Measurements from ENCODE around the gene HAND2.

HAND2 gene

DNA sequence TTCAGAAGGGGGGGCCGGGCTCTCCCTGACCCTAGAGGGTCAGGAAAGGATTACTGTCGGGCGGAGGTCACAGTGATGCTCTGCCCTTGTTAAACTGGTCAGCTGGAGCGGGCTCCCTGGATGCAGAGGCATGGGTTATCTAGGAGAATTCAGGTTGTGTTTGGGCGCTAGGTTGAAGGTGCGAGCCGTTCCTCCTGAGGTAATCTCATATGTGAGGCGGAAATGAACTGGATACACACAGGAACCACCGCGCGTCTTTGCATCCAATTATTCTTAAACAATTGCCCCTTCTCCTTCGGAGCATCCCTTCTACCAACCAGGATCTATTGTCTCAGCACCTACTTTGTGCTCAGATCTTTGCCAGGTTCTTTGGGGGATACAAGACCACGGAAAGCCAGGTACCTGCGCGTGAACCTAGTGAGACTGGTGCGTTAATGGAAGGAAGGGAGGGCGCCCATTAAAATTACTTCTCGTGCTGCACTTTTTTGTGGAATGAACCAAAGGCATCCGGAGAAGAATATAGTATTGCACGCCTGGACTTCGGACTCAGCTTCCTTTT, 28.4 kb downstream of the HAND2 start:
- DNase-seq (ENCODE audit: low spot score), result no peak

DNA sequence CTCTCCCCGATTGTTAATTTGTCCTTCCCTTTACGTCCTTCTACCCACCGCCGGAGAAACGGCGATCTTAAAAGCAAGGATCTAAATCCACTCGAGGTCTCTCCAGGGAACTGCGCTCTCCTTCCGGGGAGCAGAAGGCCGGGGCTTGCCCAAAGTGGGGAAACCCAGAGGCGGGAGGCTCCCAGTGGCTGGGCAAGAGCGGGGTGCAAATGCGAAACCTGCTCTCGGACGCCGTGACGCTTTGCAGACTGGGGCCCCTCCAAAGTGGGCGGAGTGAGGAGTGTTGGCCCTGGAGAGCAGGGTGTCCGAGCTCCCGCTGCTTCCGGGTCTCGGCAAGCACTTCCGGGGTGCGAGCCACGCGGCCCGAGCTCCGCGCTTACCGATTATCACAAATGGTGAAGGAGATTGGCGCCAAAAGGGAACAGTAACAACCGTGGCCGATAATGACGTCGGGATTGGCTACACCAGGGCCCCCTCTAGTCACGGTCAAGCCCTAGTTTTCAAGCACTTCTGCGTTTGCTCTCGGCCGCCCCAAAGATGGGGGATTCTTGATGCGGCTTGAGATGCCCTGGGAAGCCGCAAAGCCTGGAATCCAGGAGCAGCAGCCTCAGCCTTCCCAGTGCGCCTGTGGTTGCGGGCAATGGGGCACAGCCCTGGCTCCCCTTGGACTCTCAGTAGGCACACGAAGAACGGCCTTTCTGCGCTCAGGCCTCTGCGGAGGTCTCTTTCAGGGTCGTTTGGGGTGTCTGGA, 29.0 kb downstream of the HAND2 start:
- DNase-seq (ENCODE audit: low spot score), result no peak

DNA sequence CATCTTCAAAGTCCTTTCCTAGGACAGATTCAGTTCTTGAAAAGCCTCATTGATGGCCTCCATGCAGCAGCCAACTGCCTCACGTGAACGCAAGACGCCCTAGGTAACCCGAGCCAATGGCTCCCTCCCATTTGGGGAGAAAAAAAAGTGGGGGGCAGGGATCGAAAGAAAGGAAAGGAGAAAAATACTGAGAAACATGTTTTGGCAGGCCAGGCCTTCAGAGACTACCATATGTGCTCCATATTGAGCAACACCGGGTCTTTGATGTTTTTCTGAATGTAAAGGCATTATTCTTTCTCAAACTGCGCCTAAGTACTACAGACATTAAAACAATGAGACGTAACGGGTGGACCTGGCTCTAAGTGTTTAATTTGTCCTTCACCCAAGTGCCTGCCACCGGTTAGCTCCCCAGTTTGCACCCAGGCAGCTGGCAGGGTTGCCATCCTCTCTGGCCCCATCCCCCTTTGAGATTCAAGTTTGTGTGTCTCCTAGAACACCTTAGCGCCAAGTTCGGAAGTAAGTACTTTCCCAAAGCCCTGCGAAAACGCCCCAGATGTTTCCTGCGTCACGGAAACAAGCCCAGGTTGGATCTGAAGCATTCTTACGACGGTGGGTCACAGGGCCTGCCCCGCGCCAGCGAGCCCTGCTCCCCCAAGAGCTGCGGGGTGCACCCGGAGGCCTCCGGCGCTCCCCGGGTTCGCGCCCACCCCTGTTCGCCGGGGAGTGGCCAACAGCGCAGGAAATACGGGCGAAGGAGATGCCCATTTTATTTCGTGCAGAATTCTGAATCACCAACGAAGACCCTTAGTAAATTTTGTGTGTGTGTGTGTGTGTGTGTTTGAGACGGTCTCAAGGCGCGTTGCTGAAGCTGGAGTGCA, 30.1 kb downstream of the HAND2 start:
- no peak for DNase-seq (ENCODE audit: low spot score)

DNA sequence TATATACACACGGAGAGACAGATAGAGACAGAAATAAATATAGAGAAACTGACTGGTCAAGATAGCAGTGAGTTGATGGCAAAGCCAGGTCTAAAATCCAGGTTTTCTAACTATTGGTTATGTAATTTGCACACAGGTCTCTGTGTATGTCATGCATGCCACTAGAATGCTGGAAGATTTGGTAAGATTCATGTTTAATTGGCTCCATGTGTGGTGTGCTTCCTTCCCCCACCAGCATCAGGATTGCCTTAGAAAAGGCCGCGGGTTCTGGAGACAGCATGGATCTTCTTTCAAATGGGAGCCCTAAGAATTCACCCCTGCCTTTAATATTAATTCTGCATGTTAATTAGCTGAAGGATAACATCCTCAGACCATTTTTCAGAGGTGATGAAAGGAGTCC, 31.3 kb downstream of the HAND2 start:
- no peak for DNase-seq (ENCODE audit: low spot score)

DNA sequence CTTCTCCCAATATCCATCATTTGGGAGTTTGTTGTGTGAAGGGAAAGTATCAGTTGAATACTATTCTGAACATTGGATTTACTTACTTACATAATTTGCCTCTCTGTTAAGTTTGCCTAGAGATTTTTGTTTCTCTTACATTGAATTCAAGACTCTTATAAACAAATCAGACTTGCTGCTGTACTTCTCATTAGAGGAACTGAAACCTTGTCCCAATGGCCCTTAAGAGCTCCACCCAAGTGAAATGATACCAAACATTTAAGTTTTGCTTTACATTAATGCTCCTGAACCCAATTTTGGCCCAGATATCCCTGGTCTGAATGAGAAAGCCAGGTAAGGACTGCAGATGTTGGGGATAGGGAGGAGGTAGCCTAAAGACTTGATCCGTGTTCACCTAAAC, 32.0 kb downstream of the HAND2 start:
- no peak for DNase-seq (ENCODE audit: low spot score)

DNA sequence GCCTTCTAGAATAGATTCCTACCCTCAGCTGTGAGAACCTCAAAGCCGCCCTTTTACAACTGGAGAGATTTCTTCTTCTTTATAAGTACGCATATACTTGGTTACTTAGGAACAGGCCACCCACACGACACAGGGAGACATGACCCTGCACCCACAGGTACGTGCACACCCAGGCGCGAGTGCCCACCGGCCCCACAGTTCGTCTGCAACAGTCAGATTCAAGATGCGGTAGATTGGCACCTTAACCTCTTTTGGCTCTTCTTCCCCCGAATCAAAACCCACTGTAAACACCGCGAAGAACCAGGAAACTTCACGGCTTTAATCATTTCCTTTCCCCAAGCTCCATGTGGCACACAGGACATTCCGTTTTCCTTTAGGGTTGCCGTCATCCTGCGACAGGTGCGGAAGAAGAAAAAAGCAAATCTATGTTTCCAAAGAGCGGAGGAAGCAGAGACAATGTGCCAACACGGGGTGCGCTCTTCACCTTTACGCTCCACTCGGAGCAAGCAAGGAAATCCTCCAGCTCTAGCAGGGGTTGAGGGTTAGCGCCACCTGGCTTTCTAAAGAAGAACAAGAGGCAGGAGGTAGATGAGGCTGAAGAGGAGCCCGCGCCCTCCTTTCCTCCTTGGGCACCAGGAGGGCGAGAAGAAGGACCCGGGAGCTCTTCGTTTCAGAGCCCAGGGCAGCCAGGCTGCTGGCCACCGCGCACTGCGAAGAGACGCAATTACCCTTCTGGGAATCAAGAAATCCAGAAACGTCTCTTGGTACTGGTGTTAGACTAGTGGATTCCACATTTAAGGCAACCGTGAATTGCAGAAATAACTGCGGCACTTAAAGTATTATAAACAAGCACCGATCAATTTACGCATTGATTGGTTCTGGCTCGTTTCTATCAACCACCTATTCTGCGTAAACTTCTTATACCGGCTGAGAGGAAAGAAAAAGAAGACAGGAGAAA, 35.7 kb downstream of the HAND2 start:
- DNase-seq (ENCODE audit: low spot score), result peak; percentile 77

DNA sequence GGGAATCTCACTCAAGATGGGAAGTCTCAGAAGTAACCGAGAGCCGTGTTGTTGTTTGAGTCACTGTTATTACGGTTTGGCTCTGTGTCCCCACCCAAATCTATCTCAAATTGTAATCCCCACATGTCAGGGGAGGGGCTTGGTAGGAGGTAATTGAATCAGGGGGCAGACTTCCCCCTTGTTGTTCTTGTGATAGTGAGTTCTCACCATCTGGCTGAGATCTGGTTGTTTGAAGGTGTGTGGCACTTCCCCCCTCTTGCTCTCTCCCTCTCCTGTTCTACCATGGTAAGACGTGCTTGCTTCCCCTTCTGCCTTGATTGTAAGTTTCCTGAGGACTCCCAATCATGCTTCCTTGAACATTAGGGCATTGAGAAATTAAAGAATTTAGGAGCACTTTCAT, 37.0 kb downstream of the HAND2 start:
- no peak for DNase-seq (ENCODE audit: low spot score)

DNA sequence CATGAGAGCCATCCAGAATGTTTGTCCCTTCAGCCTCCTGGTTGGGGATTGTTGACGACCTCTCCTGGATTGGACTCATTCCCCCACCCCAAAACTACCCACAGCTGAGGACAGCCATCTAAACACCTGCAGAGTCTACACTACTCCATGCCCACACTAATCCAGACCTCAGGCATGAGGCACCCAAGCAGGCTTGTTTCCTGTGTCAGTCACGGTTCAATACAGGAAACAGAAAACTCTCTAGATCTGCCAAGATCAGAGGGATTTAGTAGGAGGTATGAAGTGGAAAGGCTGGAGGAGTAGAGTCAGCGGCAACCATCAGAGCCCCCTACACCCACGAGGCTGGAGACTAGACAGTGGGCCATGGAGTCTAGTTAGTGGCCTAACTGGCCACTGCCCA, 37.7 kb downstream of the HAND2 start:
- no peak for DNase-seq (ENCODE audit: low spot score)

DNA sequence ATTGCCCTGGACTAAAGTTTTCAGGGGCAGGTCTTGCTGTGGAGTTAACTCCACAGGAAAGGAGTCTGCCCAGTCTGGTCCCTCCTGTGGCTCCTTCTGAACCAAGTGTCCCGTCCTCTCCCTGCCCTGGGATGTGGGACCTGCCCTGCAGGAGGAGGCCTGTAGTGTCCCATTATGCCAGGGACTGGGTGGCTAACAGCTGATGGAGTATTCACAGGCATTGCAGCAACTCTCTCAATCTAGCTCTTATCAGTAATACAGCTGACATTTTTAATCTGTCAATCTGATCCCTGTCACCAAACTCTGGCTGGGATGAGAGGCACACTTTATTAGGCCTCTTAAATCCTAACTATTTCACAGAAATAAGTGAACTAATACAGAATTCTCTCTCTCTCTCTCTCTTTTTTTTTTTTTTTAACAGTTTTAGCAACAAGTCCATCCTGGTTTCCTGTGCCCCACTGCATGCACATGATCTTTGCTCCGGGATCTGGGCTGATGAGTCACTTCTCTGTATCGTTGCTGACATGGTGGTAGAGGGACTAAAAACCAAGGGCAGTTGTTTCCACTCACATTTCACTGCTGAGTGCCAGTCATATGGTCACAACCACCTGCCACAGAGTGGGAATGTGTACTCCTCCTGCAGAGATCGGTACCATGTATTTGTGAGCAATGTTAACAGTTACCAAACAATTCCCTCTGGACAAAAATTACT, 39.1 kb downstream of the HAND2 start:
- DNase-seq (ENCODE audit: low spot score), result no peak

DNA sequence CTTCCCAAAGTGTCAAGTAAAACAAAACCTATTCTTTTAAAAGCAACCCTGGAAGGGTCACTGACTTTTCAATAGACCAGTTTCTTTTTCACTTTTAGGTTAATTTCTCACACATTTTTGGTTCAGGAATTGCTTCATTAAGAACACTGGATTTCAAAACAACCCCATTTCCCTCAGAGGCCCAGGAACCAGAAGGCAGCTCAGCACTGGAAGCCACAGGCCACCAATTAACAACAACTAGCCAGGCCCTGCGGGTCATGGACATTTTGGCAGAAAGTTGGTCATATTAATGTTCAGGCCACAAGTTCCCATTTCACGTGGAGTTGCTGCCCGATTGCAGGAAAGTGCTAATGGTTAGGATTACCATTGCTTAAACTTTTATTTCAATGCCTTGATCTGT, 39.8 kb downstream of the HAND2 start:
- DNase-seq (ENCODE audit: low spot score), result no peak

DNA sequence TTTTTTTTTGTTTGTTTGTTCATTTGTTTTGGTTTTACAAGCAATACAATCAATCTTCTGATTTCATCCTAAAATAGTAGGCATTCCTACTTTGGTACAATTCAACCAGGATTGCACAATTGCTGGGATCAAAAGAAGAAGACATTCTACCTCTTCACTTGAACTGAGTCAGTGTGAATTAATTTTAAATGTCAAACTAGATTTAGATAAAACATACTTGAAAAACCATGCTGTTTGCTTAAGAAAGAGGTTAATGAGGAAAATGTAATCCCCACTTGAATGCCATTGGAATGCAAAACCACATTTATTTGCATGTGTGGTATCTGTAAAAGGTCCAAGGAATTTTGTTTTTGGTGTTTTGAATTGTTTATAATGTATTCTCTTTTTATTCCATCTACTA, 40.5 kb downstream of the HAND2 start:
- DNase-seq (ENCODE audit: low spot score), result no peak

DNA sequence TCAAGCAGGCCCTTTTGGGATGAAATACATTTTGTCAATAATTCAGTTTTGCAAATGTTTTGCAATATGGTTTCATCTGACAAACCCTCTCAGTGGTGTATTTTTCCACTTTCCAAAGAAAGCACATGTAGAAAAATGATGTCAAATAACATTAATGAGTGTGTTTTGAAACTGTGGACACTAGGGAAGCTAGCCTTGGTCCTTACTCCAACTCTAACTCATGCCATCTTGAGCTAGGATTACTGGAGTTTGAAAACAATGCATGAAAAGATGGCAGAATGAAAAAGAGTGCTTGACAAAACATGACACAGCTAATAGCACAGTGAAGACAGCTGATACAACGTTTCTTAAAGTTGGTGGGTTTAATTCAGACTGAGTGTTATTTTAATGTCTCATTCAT, 41.4 kb downstream of the HAND2 start:
- DNase-seq (ENCODE audit: low spot score), result no peak

DNA sequence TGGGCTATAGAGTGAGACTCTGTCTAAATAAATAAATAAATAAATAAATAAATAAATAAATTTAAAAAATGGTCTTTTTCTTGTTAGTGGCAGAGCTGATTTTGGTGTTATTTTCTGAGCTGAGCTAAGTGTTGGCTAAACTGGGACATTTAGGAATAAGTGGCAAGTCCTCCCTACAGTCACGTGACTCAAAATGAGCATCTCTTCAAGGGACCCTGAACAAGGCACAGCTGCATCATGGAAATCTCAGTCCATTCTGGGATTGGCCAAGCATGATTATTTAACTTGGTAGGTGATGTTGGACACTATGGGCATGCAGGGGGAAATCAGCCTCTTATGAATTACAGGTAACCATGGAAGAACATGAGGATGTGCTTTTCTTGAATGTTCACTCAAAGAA, 42.0 kb downstream of the HAND2 start:
- DNase-seq (ENCODE audit: low spot score), result no peak

DNA sequence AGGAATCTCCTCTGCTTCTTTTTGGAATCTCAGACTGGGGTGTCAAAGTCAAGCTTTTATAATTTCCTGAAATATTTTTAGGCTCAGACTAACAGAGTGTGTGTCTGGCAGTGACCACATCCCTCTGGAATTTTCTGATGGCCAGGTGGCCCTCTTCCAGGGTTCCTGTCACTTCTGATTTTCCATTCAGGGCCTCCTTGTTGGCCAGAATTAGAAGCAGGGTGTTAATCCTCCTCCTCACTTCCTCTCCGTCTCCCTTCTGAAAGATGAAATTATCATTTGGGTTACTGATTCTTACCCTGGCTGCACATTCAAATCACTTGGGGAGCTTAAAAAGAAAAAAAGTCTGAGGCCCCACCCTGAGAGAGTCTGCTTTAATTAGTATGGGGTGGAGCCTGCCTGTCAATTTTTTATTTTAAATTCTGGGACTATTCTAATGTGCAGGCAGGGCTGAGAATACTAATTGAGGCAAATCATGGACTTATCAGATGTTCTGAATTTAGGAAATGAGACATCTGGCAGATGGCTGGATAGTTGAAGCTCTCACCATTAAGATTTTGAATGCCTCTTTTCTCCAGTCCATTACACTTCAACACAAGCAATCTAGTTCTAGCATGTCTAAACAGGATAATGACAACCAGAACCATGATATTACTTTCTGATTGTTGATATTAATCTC, 43.2 kb downstream of the HAND2 start:
- DNase-seq (ENCODE audit: low spot score), result no peak

DNA sequence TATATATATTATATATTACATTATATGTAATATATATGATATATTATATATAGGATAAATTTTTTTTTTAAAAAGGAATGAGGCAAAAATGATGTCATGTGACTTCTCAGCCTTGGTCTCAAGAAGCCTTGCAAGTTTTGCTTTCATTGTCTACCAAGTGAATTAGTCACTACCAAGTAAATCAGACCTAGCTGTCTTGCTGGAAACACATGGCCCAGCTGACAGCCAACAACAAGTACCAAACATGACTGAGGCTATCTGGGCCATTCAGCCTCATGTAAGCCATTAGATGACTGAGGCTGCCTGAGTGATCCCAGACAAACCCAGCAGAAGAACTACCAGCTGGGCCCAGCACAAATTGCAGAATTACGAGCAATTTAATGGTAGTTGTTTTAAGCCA, 44.9 kb downstream of the HAND2 start:
- no peak for DNase-seq (ENCODE audit: low spot score)

DNA sequence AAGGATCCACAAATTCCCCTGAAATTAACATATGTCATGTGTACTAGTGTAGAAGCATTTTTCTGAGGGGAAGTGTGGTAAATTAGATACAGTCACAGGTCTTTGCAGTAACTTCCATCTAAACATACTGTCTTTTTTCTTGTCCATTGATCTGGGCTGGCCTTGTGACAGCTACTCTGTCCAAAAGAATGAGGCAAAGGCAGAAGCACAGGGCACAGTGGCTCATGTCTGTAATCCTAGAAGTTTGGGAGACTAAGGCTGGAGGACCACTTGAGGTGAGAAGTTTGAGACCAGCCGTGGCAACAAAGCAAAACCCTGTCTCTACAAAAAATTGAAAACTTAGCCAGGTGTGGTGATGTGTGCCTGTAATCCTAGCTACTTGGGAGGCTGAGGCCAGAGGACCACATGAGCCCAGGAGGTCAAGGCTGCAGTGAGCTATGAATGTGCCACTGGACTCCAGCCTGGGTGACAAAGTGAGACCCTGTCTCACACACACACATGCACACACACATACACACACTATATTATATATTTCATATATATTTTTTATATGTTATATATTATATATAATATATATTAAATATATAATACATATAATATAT, 47.6 kb downstream of the HAND2 start:
- DNase-seq (ENCODE audit: low spot score), result no peak

DNA sequence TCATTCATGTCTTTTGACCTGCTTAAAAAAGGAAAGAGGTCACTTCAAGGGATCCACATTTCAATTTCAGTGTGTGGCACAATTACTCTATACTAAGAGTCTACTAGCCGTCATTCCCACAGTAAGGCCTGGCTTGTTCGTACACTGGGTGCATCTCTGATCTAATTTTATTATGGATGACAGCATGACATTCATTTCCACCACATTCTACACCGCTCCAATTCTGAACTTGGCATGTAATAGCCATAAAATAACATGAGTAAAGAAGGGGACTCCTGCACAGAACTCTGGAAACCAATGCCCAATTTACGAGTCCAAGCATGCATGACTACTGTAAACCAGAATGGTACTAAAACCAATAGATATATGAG, 51.1 kb downstream of the HAND2 start:
- DNase-seq (ENCODE audit: low spot score), result no peak

DNA sequence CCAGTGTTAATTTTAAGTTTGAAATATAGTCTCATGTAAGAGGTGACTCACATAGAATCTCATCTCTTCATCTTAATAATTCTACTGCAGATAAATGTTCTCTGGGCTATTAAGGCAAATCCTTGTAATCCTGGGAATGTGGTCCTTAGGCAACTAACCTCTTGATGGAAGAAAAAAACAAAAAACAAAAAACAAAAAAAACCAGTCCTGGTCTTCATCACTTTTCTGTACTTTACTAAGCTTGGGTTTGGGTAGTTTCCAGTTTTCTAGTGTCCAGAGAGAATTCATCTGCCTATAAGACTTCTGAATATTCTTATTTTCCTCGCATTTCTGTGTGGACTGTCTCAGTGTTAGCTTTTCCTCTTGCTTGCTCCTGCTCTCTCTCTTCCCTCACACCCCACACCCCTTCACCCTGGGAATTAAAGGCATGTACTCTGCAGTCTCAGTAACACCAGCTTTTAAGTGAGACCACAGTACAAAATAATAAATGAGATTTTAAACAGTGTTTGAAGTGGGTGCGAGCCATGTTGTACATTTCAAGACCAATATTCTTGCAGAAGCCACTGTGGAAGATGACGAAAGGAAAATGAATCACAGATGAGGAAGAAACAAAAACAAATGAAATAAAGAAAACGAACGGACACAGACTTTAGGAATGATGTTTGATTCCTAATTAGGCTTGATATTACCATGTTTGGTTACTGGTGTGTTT, 51.7 kb downstream of the HAND2 start:
- no peak for DNase-seq (ENCODE audit: low spot score)

DNA sequence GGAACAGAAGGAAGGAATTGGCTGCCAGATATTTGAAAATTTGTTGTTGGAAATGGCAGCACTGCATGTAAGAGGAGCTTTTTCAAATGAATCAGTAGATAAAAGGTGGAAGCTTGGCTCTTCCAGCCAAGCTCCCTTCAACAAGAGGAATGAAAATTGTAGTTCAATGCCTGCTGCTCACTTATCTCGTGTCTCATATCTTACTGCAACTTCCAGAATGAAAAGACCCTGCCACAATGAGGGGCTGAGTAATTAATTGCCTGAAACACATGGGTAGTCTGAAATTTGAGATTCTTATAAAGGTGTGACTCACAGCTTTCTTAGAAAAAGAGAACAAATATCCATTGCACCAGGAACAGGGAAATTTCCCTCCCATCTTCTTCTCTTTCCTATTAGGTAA, 53.0 kb downstream of the HAND2 start:
- no peak for DNase-seq (ENCODE audit: low spot score)

All from iPS-NIHi11 (cell line).